GM18907 (cell line): ENCODE data around the gene MEIOSIN.
"Not testable (repeated sequence)": the region's sequence is repeated elsewhere in the genome, so short reads cannot be mapped to it uniquely, and the experiment has no call there.

ENCODE experiments used
- ATAC-seq: cut with Tn5 transposase; IDR thresholded peaks from one replicate; pipeline ENCODE4 v1.9.1; 2021; ENCODE audit warnings: mild to moderate bottlenecking, moderate library complexity; ENCODE audit not compliant: unreplicated experiment

The MEIOSIN gene

DNA sequence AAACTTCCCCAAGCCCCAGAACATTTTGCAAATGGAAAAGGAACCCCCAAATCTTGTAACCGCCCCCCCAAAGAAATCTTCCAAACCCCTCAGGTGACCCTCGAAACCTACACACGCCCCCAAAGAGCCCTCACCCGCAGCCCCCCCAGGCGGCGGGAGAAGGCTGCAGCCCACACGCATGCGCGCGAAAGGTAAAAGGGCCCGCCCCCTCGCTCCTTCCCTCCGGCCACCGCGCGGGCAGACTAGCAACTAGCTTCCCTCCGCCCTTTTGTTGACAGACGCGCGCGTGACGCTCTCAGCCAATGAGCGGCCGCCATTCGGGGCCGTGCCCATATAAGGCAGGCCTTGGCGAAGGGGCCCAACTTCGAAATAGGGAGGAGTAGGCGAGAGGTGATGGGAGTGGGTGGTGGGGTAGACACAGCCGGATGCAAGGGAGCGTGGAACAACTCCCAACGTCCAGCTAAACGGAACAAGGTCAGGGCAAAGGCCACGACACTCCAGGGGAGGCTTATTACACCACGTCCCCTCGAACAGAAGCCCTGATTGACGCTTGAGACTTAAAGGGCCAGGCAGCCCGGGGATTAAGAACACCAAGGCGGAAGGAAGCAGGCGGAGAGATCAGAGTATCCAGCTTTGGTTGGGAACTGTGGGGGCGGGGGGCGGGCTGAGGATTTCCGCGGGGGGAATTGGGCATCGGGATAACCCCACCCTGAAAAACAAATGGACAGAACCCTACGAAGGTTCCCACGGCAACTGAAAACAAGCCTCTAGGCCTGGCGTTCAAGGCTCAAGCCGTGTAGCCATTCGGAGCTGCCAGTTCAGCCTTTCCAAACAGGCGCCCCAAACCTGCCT is 15.9 kb upstream of the MEIOSIN start:
- peak; percentile 91 for ATAC-seq

DNA sequence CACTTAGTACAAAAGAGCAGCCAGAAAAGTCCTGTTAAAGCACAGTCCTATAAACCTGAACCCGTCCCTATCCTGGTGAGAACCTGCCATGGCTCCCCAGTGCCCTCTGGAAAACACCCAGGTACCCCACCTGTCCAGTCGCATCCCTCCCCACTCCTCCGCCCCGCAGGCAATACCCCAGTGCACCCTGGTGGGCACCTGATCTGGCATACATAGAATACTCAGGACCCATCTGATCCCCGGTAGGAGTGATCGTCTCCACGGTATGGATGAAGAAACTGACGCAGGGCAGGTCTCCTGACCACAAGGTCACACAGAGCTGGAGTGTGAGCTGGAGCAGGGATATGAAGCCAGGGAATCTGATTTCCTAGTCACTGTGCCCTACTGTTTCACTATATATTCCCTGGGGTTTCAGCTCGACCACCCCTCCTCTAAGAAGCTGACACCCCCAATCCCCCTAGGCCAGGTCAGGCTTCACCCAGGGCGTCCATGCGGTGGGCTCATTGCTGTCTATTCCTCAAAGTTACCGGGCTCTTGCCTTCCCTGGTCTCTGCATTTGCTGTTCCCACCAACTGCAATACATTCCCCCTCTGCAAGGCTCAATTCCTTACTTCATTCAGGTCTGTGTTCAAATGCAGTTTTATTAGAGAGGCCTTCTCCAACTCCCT is 15.1 kb upstream of the MEIOSIN start:
- no peak for ATAC-seq

DNA sequence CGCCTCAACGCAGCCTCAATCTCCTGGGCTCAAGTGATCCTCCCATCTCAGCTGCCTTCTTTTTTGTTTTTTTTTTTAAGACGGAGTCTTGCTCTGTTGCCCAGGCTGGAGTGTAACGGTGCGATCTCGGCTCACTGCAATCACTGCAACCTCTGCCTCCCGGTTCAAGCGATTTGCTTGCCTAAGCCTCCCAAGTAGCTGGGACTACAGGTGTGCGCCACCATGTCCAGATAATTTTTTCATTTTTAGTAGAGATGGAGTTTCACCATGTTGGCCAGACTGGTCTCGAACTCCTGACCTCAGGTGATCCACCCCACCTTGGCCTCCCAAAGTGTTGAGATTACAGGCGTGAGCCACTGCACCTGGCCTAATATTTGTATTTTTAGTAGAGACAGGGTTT is 13.2 kb upstream of the MEIOSIN start:
- not testable (repeated sequence) for ATAC-seq

DNA sequence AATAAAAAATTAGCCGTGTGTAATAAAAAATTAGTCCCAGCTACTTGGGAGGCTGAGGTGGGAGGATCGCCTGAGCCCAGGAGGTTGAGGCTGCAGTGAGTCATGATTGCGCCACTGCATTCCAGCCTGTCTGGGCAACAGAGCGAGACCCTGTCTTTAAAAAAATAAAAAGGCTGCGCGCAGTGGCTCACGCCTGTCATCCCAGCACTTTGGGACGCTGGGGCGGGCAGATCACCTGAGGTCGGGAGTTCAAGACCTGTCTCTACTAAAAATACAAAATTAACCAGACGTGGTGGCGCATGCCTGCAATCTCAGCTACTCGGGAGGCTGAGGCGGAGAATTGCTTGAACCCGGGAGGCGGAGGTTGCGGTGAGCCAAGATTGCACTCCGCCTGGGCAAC is 4.6 kb upstream of the MEIOSIN start:
- not testable (repeated sequence) for ATAC-seq

GRCh38 chr19:45729800-45730290 is 3.4 kb upstream of the MEIOSIN start:
- ATAC-seq: no peak

GRCh38 chr19:45730368-45731288 is 2.6 kb upstream of the MEIOSIN start, which contains the start of gene FBXO46:
TSS of gene FBXO46 (minus strand) at chr19:45730896. CDS start at chr19:45713495, 17,401 bp downstream.
- peak; percentile 94 for ATAC-seq

DNA sequence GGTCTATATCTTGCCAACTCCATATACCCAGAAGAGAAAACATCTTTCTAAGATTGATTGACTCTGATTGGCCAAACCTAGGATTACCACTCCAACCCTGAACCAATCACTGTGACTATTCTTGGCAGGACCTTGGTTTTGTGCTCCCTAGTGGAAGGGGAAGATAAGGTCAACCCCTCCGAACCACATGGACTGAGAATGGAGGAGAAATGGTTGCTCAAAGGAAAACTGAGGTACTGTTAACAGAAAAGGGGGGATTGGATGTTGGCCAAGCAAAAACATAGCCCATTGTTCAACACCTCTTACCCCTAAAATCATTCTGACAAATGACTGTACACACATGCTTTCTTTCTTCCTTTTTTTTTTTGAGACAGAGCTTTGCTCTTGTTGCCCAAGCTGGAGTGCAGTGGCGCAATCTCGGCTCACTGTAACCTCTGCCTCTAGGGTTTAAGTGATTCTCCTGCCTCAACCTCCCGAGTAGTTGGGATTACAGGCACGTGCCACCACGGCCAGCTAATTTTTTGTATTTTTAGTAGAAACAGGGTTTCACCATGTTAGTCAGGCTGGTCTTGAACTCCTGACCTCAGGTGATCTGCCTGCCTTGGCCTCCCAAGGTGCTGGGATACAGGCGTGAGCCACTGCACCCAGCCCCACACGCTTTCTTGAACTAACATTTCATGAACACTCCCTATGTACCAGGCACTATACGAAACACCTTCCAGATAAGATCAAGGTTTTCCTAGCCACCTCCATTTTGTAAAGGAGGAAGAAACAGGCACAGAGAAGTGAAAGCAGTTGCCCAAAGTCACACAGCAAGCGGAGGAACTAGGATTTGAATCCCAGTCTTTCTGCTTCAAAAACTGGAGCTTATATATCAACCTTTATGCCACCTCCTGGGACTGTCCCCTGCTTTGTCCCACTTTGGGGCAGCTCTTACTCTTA is 6.5 kb downstream of the MEIOSIN start:
- no peak for ATAC-seq

- no peak for ATAC-seq
Observed at GRCh38 chr19:45742969-45743368, 9.7 kb downstream of the MEIOSIN start.

DNA sequence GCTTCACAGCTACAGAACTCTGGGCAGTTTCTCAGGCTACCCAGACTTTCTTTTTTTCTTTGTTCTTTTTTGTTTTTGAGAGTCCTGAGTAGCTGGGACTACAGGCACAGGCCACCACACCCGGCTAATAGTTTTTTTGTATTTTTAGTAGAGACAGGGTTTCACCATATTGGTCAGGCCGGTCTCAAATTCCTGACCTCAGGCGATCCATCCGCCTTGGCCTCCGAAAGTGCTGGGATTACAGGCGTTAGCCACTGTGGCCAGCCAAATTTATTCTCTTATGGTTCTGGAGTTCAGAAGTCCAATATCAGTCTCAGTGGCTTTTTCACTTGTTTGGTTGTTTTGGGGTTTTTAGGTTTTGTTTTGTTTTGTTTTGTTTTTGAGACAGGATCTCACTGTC is 12.4 kb downstream of the MEIOSIN start:
- no peak for ATAC-seq

DNA sequence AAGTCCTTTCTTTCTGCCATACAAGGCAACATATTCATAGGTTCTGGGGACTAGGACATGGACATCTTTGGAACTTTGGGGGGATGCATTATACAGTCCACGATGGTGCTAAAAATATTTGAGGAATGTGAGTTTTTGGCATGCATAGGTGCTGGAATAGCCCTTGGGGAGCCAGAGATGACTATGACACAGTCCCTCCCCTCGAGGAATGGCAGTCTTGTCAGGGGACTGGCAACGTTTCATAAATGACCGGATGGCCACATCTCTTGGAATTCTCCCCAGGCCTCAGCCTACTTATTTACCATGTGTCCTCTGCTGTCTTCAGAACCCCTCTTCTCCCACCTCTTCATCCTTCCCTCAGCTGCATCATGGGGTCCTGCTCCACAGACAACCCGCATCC is 13.6 kb downstream of the MEIOSIN start:
- no peak for ATAC-seq

- no peak for ATAC-seq
Observed at GRCh38 chr19:45747513-45747912, 14.3 kb downstream of the MEIOSIN start.

DNA sequence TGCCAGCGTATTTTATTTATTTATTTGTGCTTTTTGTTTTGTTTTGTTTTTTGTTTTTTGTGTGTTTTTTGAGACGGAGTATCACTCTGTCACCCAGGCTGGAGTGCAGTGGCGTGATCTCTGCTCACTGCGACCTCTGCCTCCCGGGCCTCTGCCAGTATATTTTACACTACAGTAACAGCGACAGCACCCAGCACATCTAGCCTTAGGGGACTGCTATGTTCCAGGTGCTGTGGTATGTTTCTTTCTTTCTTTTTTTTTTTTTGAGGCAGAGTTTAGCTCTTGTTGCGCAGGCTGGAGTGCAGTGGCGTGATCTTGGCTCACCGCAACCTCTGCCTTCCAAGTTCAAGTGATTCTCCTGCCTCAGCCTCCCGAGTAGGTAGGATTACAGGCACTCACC is 18.2 kb downstream of the MEIOSIN start:
- not testable (repeated sequence) for ATAC-seq

DNA sequence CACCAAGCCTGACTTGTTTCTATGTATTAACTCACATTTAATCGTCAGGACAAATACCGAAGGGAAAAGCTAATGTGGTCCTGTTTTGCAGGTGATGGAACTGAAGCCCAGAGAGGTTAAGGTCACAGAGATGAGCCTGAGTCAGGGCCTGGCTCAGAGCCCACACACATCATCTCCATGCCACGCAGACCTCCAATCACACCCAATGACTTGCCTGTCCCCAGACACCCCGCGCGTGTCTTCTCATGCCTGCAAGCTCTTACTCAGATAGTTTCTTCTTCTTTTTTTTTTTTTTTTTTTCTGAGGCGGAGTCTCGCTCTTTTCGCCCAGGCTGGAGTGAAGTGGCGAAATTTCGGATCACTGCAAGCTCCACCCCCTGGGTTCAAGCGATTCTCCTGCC is 19.4 kb downstream of the MEIOSIN start:
- no peak for ATAC-seq

- ATAC-seq: no peak
Observed at GRCh38 chr19:45753548-45753947, 20.3 kb downstream of the MEIOSIN start.

- no peak for ATAC-seq
Observed at GRCh38 chr19:45754323-45754722, 21.1 kb downstream of the MEIOSIN start.

- no peak for ATAC-seq
Observed at GRCh38 chr19:45757695-45758094, 24.5 kb downstream of the MEIOSIN start.

DNA sequence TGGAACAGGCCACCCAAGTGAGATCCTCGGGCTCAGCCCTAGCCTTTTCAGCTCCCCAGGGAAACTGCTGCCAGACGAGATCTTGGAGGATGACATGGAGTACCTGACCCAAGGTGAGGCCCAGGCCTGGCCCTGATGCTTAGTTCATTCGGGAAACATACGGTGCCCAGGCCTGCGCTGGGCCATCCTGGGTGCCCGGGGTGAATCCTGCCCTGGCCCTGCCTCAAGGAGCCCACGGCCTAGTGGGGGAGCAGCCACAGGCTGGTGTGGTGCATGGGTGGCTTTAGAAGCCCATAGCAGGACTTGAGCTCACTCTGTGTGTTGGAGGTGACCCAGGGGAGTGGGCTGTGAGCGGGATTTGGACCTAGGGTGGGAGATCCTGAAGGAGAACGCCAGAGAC is 25.7 kb downstream of the MEIOSIN start:
- no peak for ATAC-seq

DNA sequence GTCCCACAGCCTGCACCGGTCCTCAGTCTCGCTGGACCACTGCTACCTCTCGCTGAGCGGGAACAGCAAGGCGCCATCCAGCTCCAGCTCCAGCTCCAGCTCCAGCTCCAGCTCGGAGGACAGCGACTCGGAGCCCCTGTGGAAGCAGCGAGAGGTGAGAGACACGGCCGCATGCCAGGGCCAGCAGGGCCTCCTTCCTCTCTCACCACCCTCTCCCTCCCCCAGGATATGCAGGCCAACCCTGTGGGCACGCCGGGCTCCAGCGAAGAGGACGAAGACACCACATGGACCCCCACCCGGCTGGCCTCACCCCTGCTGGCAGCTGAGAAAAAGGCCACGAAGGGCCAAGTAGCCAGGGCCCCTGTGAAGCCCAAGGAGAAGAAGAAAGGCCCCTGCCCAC is 28.5 kb downstream of the MEIOSIN start:
- no peak for ATAC-seq

DNA sequence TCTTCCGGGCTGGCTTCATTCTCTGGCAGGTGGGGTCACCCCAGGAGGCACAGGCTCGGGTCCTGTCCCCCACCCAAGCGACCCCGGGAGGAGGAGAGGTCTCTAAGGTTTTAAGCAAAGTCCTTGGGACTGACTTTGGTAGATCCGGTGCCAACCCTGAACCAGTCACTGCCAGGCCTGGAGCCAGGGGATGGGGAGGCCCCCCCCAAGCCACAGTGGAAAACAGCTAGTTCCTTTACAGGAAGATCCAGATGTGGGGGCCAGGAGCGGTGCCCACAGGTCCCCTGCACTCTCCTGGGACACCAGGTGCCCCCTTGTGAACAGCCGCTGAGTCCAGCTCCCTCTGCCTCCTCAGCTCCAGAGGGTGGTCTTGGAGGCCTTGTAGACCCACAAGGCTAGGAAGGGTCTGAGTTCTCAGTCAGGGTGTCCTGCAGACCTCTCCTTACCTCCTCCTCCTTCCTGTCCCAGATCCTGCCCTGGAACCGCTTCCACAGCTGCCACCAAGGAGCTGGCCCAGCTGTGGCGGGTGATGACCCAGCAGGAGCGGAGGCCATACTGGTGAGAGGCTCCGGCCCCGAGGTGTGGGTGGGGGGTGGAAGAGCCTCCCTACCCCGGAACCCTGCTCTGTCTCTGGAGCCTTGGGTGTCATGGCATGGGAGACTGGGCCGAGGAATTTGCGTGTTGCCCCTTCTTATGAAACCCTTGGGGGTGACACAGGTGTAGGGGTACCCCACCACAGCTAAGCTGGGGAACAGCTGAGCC is 29.8 kb downstream of the MEIOSIN start:
- ATAC-seq: no peak
